Middle frontal gyrus (tissue), 1 donor: ENCODE results near the gene MAP3K14.

ENCODE experiments used
- DNase-seq: peaks from one replicate; pipeline ENCODE4 v3.0.0-alpha.2; 2015; ENCODE audit warnings: low spot score; ENCODE audit errors: extremely low spot score

MAP3K14 gene

GRCh38 chr17:45339646-45340605 is 23.1 kb upstream of the MAP3K14 start:
- no peak for DNase-seq

GRCh38 chr17:45338996-45339535 is 22.2 kb upstream of the MAP3K14 start:
- no peak for DNase-seq

GRCh38 chr17:45338023-45338781 is 21.4 kb upstream of the MAP3K14 start:
- no peak for DNase-seq

- DNase-seq = no peak
These were observed 19.8 kb upstream of the MAP3K14 start for GRCh38 chr17:45336390-45337182.

GRCh38 chr17:45335721-45336120 is 18.9 kb upstream of the MAP3K14 start:
- DNase-seq = no peak

GRCh38 chr17:45334701-45335677 is 18.2 kb upstream of the MAP3K14 start:
- no peak for DNase-seq

GRCh38 chr17:45334231-45334630 is 17.4 kb upstream of the MAP3K14 start:
- DNase-seq = no peak

GRCh38 chr17:45333702-45334092 is 16.9 kb upstream of the MAP3K14 start:
- no peak for DNase-seq

- DNase-seq = no peak
These were observed 16.3 kb upstream of the MAP3K14 start for GRCh38 chr17:45332989-45333701.

GRCh38 chr17:45332505-45332904 is 15.7 kb upstream of the MAP3K14 start:
- no peak for DNase-seq

- no peak for DNase-seq
These were observed 9.8 kb upstream of the MAP3K14 start for GRCh38 chr17:45326626-45327025.

GRCh38 chr17:45325810-45326209 is 9.0 kb upstream of the MAP3K14 start:
- no peak for DNase-seq

- DNase-seq = no peak
These were observed 7.5 kb upstream of the MAP3K14 start for GRCh38 chr17:45324336-45324735.

GRCh38 chr17:45322168-45322567 is 5.3 kb upstream of the MAP3K14 start:
- no peak for DNase-seq

- DNase-seq = no peak
These were observed 4.2 kb upstream of the MAP3K14 start for GRCh38 chr17:45320931-45321461.

GRCh38 chr17:45320349-45320930 is 3.6 kb upstream of the MAP3K14 start:
- no peak for DNase-seq

GRCh38 chr17:45319239-45319703 is 2.5 kb upstream of the MAP3K14 start:
- DNase-seq = peak; percentile 31

- DNase-seq = no peak
These were observed 1.9 kb upstream of the MAP3K14 start for GRCh38 chr17:45318561-45319230.
